K562 (cell line): ENCODE results near the gene PYM1. TPM values are rescaled to one million over a fixed set of nuclear protein-coding genes. Genes with fewer than 3 reads are reported as not detected.

Experiments used
- BHLHE40 ChIP-seq: IDR thresholded peaks from 2 replicates; pipeline ENCODE4 v1.6.1; 2011; ENCODE audit warnings: low read length, improper control_type of control experiment
- CAMTA2 ChIP-seq: fragments of 250-450 bp; sonication (Bioruptor Pico); conservative IDR thresholded peaks from 2 replicates; pipeline ENCODE4 v1.5.1; 2022
- E2F3 ChIP-seq: fragments of 250-450 bp; sonication (Bioruptor Pico); IDR thresholded peaks from 2 replicates; pipeline ENCODE4 v1.4.0; 2020; ENCODE audit warnings: mild to moderate bottlenecking
- ETV6 ChIP-seq, 3 experiments: fragments of 150-350 bp in 1 of 3; sonication (generic) in 1 of 3; formaldehyde crosslinking in 1 of 3; IDR thresholded peaks; 2 replicates each; pipeline versions ENCODE4 v1.6.1 to v1.8.0; 2014 to 2022; ENCODE audit warnings: borderline replicate concordance in 2 of 3, low read depth in 2 of 3, antibody characterized with exemption in 1 of 3, low read length in 1 of 3, mild to moderate bottlenecking in 1 of 3, missing genetic modification reagents in 1 of 3
- HNRNPLL ChIP-seq: fragments of 200-400 bp; formaldehyde crosslinking; IDR thresholded peaks from 2 replicates; pipeline ENCODE4 v1.6.1; 2017; ENCODE audit warnings: low read length, low read depth, mild to moderate bottlenecking; ENCODE audit not compliant: poor library complexity, severe bottlenecking
- POLR3A ChIP-seq: IDR thresholded peaks from 2 replicates; pipeline ENCODE4 v1.6.1; 2011; ENCODE audit warnings: borderline replicate concordance, mild to moderate bottlenecking, moderate library complexity; ENCODE audit not compliant: insufficient read length, insufficient read depth; ENCODE audit errors: extremely low read depth
- RBFOX2 ChIP-seq: fragments of 200-400 bp; formaldehyde crosslinking; IDR thresholded peaks from 2 replicates; pipeline ENCODE4 v1.6.1; 2017; ENCODE audit warnings: low read depth, mild to moderate bottlenecking, low read length, moderate library complexity
- RBM17 ChIP-seq: fragments of 200-400 bp; formaldehyde crosslinking; IDR thresholded peaks from 2 replicates; pipeline ENCODE4 v1.6.1; 2017; ENCODE audit warnings: low read depth, mild to moderate bottlenecking, low read length, borderline replicate concordance
- RFX1 ChIP-seq: fragments of 450-650 bp; IDR thresholded peaks from 2 replicates; pipeline ENCODE4 v1.6.1; 2016; ENCODE audit warnings: mild to moderate bottlenecking, moderate library complexity
- SREBF2 ChIP-seq: sonication (generic); formaldehyde crosslinking; IDR thresholded peaks from 2 replicates; pipeline ENCODE4 v1.4.0; 2020; ENCODE audit warnings: mild to moderate bottlenecking, missing genetic modification reagents
- ZBED1 ChIP-seq: IDR thresholded peaks from 2 replicates; pipeline ENCODE4 v1.6.1; 2014
- ZKSCAN3 ChIP-seq: fragments of 250-450 bp; sonication (Bioruptor Pico); IDR thresholded peaks from 2 replicates; pipeline ENCODE4 v1.4.0; 2020
- ZNF311 ChIP-seq: fragments of 250-450 bp; sonication (Bioruptor Pico); IDR thresholded peaks from 2 replicates; pipeline ENCODE4 v1.4.0; 2020; ENCODE audit warnings: mild to moderate bottlenecking, moderate library complexity
- polyA plus RNA-seq, 8 experiments: library from polyadenylated mRNA; depleted of rRNA in 4 of 8; stranded (reverse) in 5 of 8; unstranded in 3 of 8; fragments of >200 nt; fragmentation: Nextera tagmentation in 2 of 8; fragmentation: Illumina TruSeq in 1 of 8; extraction: Ambion mirVana in 2 of 8; extraction: Trizol in 1 of 8; gene quantifications; 2 replicates each; pipeline versions ENCODE4 v1.2.1 to v1.2.3, GENCODE V29; 2011 to 2014; ENCODE audit warnings: inconsistent platforms in 1 of 8, missing spikeins in 1 of 8
- total RNA-seq, 7 experiments: library from RNA; depleted of rRNA in 6 of 7; stranded (reverse); fragments of >200 nt in 6 of 7; fragmentation: Illumina TruSeq in 2 of 7; extraction: Trizol in 2 of 7; gene quantifications; 2 replicates each; pipeline versions ENCODE4 v1.2.1 to v1.2.3, GENCODE V29; 2011 to 2021; ENCODE audit warnings: low replicate concordance in 1 of 7
- TF ChIP-seq, protein P1 (sequence below): fragments of 250-450 bp; sonication (Bioruptor Pico); IDR thresholded peaks from 2 replicates; pipeline ENCODE4 v1.4.0; 2020
- TF ChIP-seq, protein P2 (sequence below): fragments of 250-450 bp; sonication (Bioruptor Pico); IDR thresholded peaks from 2 replicates; pipeline ENCODE4 v1.8.0; 2021; ENCODE audit warnings: mild to moderate bottlenecking, moderate library complexity
- TF ChIP-seq, protein P3 (sequence below): fragments of 450-650 bp; formaldehyde crosslinking; IDR thresholded peaks from 2 replicates; pipeline ENCODE4 v1.4.0; 2020; ENCODE audit warnings: mild to moderate bottlenecking, mixed read lengths
- TF ChIP-seq, protein P4 (sequence below), 3 experiments: IDR thresholded peaks in 2 of 3; conservative IDR thresholded peaks in 1 of 3; 2 replicates each; pipeline ENCODE4 v1.5.1; 2011 to 2012; ENCODE audit warnings: low read length in 3 of 3, mild to moderate bottlenecking in 3 of 3, control low read depth in 2 of 3, improper control_type of control experiment in 1 of 3, inconsistent platforms in 1 of 3, low read depth in 1 of 3, mixed read lengths in 1 of 3, moderate library complexity in 1 of 3; ENCODE audit not compliant: insufficient read depth in 2 of 3
- TF ChIP-seq, protein P5 (sequence below): sonication (generic); formaldehyde crosslinking; IDR thresholded peaks from 2 replicates; pipeline ENCODE4 v1.8.1; 2023; ENCODE audit warnings: mild to moderate bottlenecking, missing genetic modification reagents

Gene PYM1
- total and polyA plus RNA-seq, 9 of the 15 experiments (the other 6 are each of a cell fraction or from before 2014, with no cell fraction given) = 29.0 to 51.3 (median 34.1) TPM

DNA sequence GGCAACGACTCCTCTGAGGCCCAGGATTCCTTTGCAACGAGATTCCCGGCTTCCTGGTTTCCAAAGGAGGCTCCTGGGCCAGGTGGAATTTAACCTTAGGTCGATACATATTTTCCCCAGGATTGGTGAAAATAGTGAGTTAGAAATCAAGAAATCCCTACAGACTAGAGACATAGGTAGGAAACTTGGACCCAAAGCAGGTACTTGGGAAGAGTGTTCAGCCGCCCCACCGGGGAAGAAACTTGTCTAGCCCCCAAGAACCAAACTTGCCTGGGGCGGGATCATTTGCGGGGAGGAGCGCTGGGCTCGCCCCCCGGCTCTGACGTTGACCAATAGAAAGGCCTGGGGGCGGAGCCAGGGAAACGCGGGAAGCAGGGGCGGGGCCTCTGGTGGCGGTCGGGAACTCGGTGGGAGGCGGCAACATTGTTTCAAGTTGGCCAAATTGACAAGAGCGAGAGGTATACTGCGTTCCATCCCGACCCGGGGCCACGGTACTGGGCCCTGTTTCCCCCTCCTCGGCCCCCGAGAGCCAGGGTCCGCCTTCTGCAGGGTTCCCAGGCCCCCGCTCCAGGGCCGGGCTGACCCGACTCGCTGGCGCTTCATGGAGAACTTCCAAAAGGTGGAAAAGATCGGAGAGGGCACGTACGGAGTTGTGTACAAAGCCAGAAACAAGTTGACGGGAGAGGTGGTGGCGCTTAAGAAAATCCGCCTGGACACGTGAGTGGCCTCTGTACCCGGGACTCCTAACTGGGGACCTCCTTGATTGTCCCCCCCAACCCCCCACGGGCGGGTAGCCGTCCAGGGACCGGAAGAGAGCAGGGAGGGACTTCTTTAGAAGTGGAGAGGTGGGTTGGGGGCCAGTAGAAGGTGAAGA lies 39.0 kb upstream of the PYM1 start, which contains the start of gene CDK2 (continued):
- TF ChIP-seq ZKSCAN3 (CRISPR knock-in tag) = no peak
- TF ChIP-seq ZBED1 = no peak
- TF ChIP-seq ZNF311 (CRISPR knock-in tag) = no peak
- TF ChIP-seq SREBF2 (CRISPR knock-in tag) = no peak
- no peak for TF ChIP-seq POLR3A
- peak; percentile 62 for TF ChIP-seq E2F3 (CRISPR knock-in tag)
- TF ChIP-seq, protein P1, sequence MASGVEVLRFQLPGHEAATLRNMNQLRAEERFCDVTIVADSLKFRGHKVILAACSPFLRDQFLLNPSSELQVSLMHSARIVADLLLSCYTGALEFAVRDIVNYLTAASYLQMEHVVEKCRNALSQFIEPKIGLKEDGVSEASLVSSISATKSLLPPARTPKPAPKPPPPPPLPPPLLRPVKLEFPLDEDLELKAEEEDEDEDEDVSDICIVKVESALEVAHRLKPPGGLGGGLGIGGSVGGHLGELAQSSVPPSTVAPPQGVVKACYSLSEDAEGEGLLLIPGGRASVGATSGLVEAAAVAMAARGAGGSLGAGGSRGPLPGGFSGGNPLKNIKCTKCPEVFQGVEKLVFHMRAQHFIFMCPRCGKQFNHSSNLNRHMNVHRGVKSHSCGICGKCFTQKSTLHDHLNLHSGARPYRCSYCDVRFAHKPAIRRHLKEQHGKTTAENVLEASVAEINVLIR (CRISPR knock-in tag) = peak; percentile 68
- TF ChIP-seq BHLHE40 = no peak
- TF ChIP-seq, protein P2, sequence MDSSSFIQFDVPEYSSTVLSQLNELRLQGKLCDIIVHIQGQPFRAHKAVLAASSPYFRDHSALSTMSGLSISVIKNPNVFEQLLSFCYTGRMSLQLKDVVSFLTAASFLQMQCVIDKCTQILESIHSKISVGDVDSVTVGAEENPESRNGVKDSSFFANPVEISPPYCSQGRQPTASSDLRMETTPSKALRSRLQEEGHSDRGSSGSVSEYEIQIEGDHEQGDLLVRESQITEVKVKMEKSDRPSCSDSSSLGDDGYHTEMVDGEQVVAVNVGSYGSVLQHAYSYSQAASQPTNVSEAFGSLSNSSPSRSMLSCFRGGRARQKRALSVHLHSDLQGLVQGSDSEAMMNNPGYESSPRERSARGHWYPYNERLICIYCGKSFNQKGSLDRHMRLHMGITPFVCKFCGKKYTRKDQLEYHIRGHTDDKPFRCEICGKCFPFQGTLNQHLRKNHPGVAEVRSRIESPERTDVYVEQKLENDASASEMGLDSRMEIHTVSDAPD (CRISPR knock-in tag) = no peak
- TF ChIP-seq CAMTA2 (CRISPR knock-in tag) = no peak
- TF ChIP-seq, protein P3, sequence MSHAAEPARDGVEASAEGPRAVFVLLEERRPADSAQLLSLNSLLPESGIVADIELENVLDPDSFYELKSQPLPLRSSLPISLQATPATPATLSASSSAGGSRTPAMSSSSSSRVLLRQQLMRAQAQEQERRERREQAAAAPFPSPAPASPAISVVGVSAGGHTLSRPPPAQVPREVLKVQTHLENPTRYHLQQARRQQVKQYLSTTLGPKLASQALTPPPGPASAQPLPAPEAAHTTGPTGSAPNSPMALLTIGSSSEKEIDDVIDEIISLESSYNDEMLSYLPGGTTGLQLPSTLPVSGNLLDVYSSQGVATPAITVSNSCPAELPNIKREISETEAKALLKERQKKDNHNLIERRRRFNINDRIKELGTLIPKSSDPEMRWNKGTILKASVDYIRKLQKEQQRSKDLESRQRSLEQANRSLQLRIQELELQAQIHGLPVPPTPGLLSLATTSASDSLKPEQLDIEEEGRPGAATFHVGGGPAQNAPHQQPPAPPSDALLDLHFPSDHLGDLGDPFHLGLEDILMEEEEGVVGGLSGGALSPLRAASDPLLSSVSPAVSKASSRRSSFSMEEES = no peak
- TF ChIP-seq, protein P4, sequence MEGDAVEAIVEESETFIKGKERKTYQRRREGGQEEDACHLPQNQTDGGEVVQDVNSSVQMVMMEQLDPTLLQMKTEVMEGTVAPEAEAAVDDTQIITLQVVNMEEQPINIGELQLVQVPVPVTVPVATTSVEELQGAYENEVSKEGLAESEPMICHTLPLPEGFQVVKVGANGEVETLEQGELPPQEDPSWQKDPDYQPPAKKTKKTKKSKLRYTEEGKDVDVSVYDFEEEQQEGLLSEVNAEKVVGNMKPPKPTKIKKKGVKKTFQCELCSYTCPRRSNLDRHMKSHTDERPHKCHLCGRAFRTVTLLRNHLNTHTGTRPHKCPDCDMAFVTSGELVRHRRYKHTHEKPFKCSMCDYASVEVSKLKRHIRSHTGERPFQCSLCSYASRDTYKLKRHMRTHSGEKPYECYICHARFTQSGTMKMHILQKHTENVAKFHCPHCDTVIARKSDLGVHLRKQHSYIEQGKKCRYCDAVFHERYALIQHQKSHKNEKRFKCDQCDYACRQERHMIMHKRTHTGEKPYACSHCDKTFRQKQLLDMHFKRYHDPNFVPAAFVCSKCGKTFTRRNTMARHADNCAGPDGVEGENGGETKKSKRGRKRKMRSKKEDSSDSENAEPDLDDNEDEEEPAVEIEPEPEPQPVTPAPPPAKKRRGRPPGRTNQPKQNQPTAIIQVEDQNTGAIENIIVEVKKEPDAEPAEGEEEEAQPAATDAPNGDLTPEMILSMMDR (IDR thresholded peaks at IDR 0.05 in 2 of 3, conservative IDR thresholded peaks at IDR 0.05 in 1 of 3; ENCODE audit: insufficient read depth in 2 of 3, low read depth in 1 of 3, low read length in 3 of 3) = no peak
- no peak for TF ChIP-seq ETV6 (IDR thresholded peaks at IDR 0.05; ENCODE audit: borderline replicate concordance in 1 of 2, low read depth in 2 of 2, low read length in 1 of 2)
- no peak for TF ChIP-seq ETV6 (CRISPR knock-in tag; IDR thresholded peaks at IDR 0.05; ENCODE audit: borderline replicate concordance)
- peak; percentile 22 for TF ChIP-seq HNRNPLL
- TF ChIP-seq, protein P5, sequence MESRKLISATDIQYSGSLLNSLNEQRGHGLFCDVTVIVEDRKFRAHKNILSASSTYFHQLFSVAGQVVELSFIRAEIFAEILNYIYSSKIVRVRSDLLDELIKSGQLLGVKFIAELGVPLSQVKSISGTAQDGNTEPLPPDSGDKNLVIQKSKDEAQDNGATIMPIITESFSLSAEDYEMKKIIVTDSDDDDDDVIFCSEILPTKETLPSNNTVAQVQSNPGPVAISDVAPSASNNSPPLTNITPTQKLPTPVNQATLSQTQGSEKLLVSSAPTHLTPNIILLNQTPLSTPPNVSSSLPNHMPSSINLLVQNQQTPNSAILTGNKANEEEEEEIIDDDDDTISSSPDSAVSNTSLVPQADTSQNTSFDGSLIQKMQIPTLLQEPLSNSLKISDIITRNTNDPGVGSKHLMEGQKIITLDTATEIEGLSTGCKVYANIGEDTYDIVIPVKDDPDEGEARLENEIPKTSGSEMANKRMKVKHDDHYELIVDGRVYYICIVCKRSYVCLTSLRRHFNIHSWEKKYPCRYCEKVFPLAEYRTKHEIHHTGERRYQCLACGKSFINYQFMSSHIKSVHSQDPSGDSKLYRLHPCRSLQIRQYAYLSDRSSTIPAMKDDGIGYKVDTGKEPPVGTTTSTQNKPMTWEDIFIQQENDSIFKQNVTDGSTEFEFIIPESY (CRISPR knock-in tag) = no peak
- TF ChIP-seq RFX1 = peak; percentile 54; the same call in 1 of the 2 replicates
- peak; percentile 91 for TF ChIP-seq RBFOX2
- no peak for TF ChIP-seq RBM17
